Measurements from ENCODE around the gene CHID1.

GRCh38 chr11:858053-858761 is 52.4 kb downstream of the CHID1 start:
- TF ChIP-seq CTCF (IDR thresholded peaks at IDR 0.05) (no peak), POLR2AphosphoS5 (IDR thresholded peaks at IDR 0.05) (no peak), POLR2A (IDR thresholded peaks at IDR 0.05; ENCODE audit: low read depth) (no peak), EP300 (IDR thresholded peaks at IDR 0.05) (no peak)

Data from esophagus muscularis mucosa (tissue), 4 donors.